NT2/D1 (cell line): ENCODE results near the gene CXXC5.
"Not testable (repeated sequence)": the region's sequence is repeated elsewhere in the genome, so short reads cannot be mapped to it uniquely, and the experiment has no call there.

Source experiments
- YY1 ChIP-seq: IDR thresholded peaks from 2 replicates; pipeline ENCODE4 v1.6.1; 2011; ENCODE audit not compliant: insufficient read length, insufficient read depth
- ZNF274 ChIP-seq: IDR thresholded peaks from 2 replicates; pipeline ENCODE4 v1.6.1; 2011; ENCODE audit warnings: mild to moderate bottlenecking, low read depth, low read length

- TF ChIP-seq ZNF274, YY1: not testable (repeated sequence)
Observed at GRCh38 chr5:139719970-139720369, 71.8 kb downstream of the CXXC5 start.
